IMR-90 (cell line): ENCODE data around the gene TAF1B. TPM values are rescaled to one million over a fixed set of nuclear protein-coding genes. Genes with fewer than 3 reads are reported as not detected.
A peak's percentile ranks its signal among the peaks of the same experiment; 100 is the strongest.

Experiments
- ATAC-seq: fragments of 200-7000 bp; cut with Tn5 transposase; 2 replicates; pipeline ENCODE4 v1.9.1; 2020; ENCODE audit warnings: low read depth, mild to moderate bottlenecking, moderate library complexity
- BruUV-seq: library from RNA; stranded (reverse); fragments of 400-500 nt; replicated peaks from 2 replicates; lab custom pipeline; 2021; lab: Mats Ljungman, UMichigan
- CTCF ChIA-PET: fragments of 300-600 bp; formaldehyde crosslinking; extraction: SDS; loops from one replicate; lab custom pipeline; 2021; ENCODE audit warnings: antibody characterized with exemption; lab: Yijun Ruan, JAX
- POLR2A ChIA-PET: fragments of 300-600 bp; sonication (Branson Sonifier 250); formaldehyde crosslinking; loops from one replicate; lab custom pipeline; 2022; ENCODE audit warnings: antibody characterized with exemption; ENCODE audit not compliant: unreplicated experiment; lab: Charles Lee
- DNase-seq: peaks from one replicate; pipeline ENCODE4 v3.0.0; 2013
- H2AFZ ChIP-seq: replicated peaks from 2 replicates; pipeline ENCODE3; 2013; ENCODE audit warnings: low read length, mild to moderate bottlenecking; ENCODE audit not compliant: poor library complexity
- H2AK5ac ChIP-seq: 2 replicates; pipeline ENCODE4 v1.6.1; 2013; ENCODE audit warnings: low read depth, low read length, inconsistent platforms
- H2AK9ac ChIP-seq: replicated peaks from 2 replicates; pipeline ENCODE3; 2013; ENCODE audit warnings: mild to moderate bottlenecking, low read depth, low read length, moderate library complexity; ENCODE audit not compliant: poor library complexity
- H2BK120ac ChIP-seq: 2 replicates; pipeline ENCODE4 v1.6.1; 2013; ENCODE audit warnings: low read depth, low read length, inconsistent platforms
- H2BK15ac ChIP-seq: 3 replicates; pipeline ENCODE4 v1.6.1; 2013; ENCODE audit warnings: low read depth, low read length, inconsistent platforms
- H2BK20ac ChIP-seq: 2 replicates; pipeline ENCODE4 v1.6.1; 2013; ENCODE audit warnings: low read depth, mild to moderate bottlenecking, inconsistent platforms, low read length, moderate library complexity
- H2BK5ac ChIP-seq: 2 replicates; pipeline ENCODE4 v1.6.1; 2013; ENCODE audit warnings: mild to moderate bottlenecking, low read depth, low read length, inconsistent platforms; ENCODE audit not compliant: poor library complexity, severe bottlenecking
- H3K14ac ChIP-seq: replicated peaks from 2 replicates; pipeline ENCODE4 v1.6.1; 2013; ENCODE audit warnings: low read depth, low read length, inconsistent platforms
- H3K18ac ChIP-seq: 2 replicates; pipeline ENCODE4 v1.6.1; 2013; ENCODE audit warnings: low read depth, low read length, control low read depth
- H3K23ac ChIP-seq: 2 replicates; pipeline ENCODE4 v1.6.1; 2013; ENCODE audit warnings: low read depth, low read length, inconsistent platforms
- H3K27ac ChIP-seq: 2 replicates; pipeline ENCODE4 v1.5.1; 2013; ENCODE audit warnings: mild to moderate bottlenecking, control low read depth, low read length; ENCODE audit not compliant: insufficient read depth
- H3K27me3 ChIP-seq: 2 replicates; pipeline ENCODE4 v1.6.1; 2013; ENCODE audit warnings: low read length; ENCODE audit not compliant: control insufficient read depth, insufficient read depth
- H3K36me3 ChIP-seq: 2 replicates; pipeline ENCODE4 v1.6.1; 2013; ENCODE audit warnings: low read length, mixed read lengths; ENCODE audit not compliant: control insufficient read depth, insufficient read depth
- H3K4ac ChIP-seq: 2 replicates; pipeline ENCODE4 v1.6.1; 2013; ENCODE audit warnings: low read depth, low read length, inconsistent platforms
- H3K4me1 ChIP-seq: 2 replicates; pipeline ENCODE4 v1.6.1; 2013; ENCODE audit warnings: low read length, mixed read lengths; ENCODE audit not compliant: control insufficient read depth, insufficient read depth
- H3K4me2 ChIP-seq: 2 replicates; pipeline ENCODE4 v1.6.1; 2013; ENCODE audit warnings: low read depth, mild to moderate bottlenecking, control low read depth, low read length, moderate library complexity
- H3K4me3 ChIP-seq: 2 replicates; pipeline ENCODE4 v1.5.1; 2013; ENCODE audit warnings: low read depth, mild to moderate bottlenecking, control low read depth, low read length, moderate library complexity; ENCODE audit not compliant: insufficient read depth
- H3K56ac ChIP-seq: 2 replicates; pipeline ENCODE4 v1.6.1; 2013; ENCODE audit warnings: low read length, inconsistent platforms; ENCODE audit not compliant: insufficient read depth; ENCODE audit errors: extremely low read depth
- H3K79me1 ChIP-seq, 2 experiments: 2 replicates each; pipeline ENCODE4 v1.6.1; 2013; ENCODE audit warnings: low read length in 2 of 2, inconsistent platforms in 1 of 2, low read depth in 1 of 2
- H3K9ac ChIP-seq: 2 replicates; pipeline ENCODE4 v1.6.1; 2013; ENCODE audit warnings: low read depth, low read length, control low read depth
- H3K9me1 ChIP-seq: 2 replicates; pipeline ENCODE4 v1.6.1; 2013; ENCODE audit warnings: low read length, inconsistent platforms; ENCODE audit not compliant: insufficient read depth
- H3K9me3 ChIP-seq: 2 replicates; pipeline ENCODE4 v1.6.1; 2013; ENCODE audit warnings: low read length; ENCODE audit not compliant: control insufficient read depth, insufficient read depth
- H4K20me1 ChIP-seq: 2 replicates; pipeline ENCODE4 v1.6.1; 2013; ENCODE audit warnings: low read length, inconsistent platforms; ENCODE audit not compliant: insufficient read depth
- H4K5ac ChIP-seq: 2 replicates; pipeline ENCODE4 v1.6.1; 2013; ENCODE audit warnings: mild to moderate bottlenecking, low read depth, low read length, control low read depth
- H4K8ac ChIP-seq, 2 experiments: 2 replicates each; pipeline ENCODE4 v1.6.1; 2013; ENCODE audit warnings: low read depth in 2 of 2, low read length in 2 of 2, control low read depth in 1 of 2, inconsistent platforms in 1 of 2
- H4K91ac ChIP-seq: 2 replicates; pipeline ENCODE4 v1.6.1; 2013; ENCODE audit warnings: low read depth, low read length, inconsistent platforms; ENCODE audit not compliant: insufficient read depth
- BHLHE40 ChIP-seq: fragments of 150-350 bp; IDR thresholded peaks from 2 replicates; pipeline ENCODE4 v1.6.1; 2016; ENCODE audit warnings: mild to moderate bottlenecking, low read depth, low read length
- CEBPB ChIP-seq: IDR thresholded peaks from 2 replicates; pipeline ENCODE4 v1.6.1; 2012; ENCODE audit warnings: low read depth, low read length, improper control_type of control experiment
- FOS ChIP-seq: fragments of 150-350 bp; IDR thresholded peaks from 2 replicates; pipeline ENCODE4 v1.6.1; 2016; ENCODE audit warnings: low read depth, low read length
- MAFK ChIP-seq: IDR thresholded peaks from 2 replicates; pipeline ENCODE4 v1.6.1; 2012; ENCODE audit warnings: low read depth, low read length, improper control_type of control experiment
- NFE2L2 ChIP-seq: fragments of 150-350 bp; IDR thresholded peaks from 2 replicates; pipeline ENCODE4 v1.6.1; 2016; ENCODE audit warnings: low read depth, mild to moderate bottlenecking, low read length
- POLR2A ChIP-seq: IDR thresholded peaks from 2 replicates; pipeline ENCODE4 v1.6.1; 2012; ENCODE audit warnings: mild to moderate bottlenecking, low read depth, low read length
- RAD21 ChIP-seq: IDR thresholded peaks from 2 replicates; pipeline ENCODE4 v1.6.1; 2012; ENCODE audit warnings: low read length, improper control_type of control experiment
- RFX5 ChIP-seq: IDR thresholded peaks from 2 replicates; pipeline ENCODE4 v1.8.0; 2012; ENCODE audit warnings: low read depth, mild to moderate bottlenecking, low read length, moderate library complexity
- SMC3 ChIP-seq: fragments of 150-350 bp; IDR thresholded peaks from 2 replicates; pipeline ENCODE4 v1.6.1; 2016; ENCODE audit warnings: low read depth, mild to moderate bottlenecking, antibody characterized with exemption, low read length, moderate library complexity
- WGBS, 2 experiments: methylation state at CpG; one replicate each; pipeline versions ENCODE4 v1.1.5 to v1.1.7; 2013; ENCODE audit warnings: missing lambda C conversion rate in 2 of 2; ENCODE audit not compliant: insufficient read length in 1 of 2; ENCODE audit errors: extremely low coverage in 2 of 2; 5-methylcytosine and 5-hydroxymethylcytosine counted together
- dilution Hi-C: fragments of 300-500 bp; cut with HindIII; formaldehyde crosslinking; loops from one replicate; pipeline ENCODE4 v1.14.3; 2018; ENCODE audit warnings: low sequenced_read_pairs; ENCODE audit not compliant: unreplicated experiment
- in situ Hi-C: fragments of 300-500 bp; cut with MboI; formaldehyde crosslinking; loops from 3 replicates; pipeline ENCODE4 v1.14.3; 2019; ENCODE audit warnings: low sequenced_read_pairs, inconsistent platforms, mixed read lengths
- intact Hi-C: fragments of 100-400 bp; cut with micrococcal nuclease; formaldehyde crosslinking; loops from 2 replicates; pipeline ENCODE4 v1.10.0; 2022
- polyA plus RNA-seq, 3 experiments: library from polyadenylated mRNA; depleted of rRNA; stranded (reverse); fragments of >200 nt; gene quantifications; 2 replicates each; pipeline ENCODE4 v1.2.3, GENCODE V29; 2012; ENCODE audit warnings: low replicate concordance in 1 of 3
- total RNA-seq: library from RNA; depleted of rRNA; stranded (reverse); fragments of >200 nt; gene quantifications from 2 replicates; pipeline ENCODE4 v1.2.3, GENCODE V29; 2012

The TAF1B gene
- total and polyA plus RNA-seq, 2 of the 4 experiments (the other 2 are of a cell fraction): 8.4 to 19.9 TPM

GRCh38 chr2:9885036-9885684 is 41.9 kb downstream of the TAF1B start:
- no peak overlapping the region for H2AK9ac ChIP-seq
- no peak overlapping the region for H2BK120ac ChIP-seq
- POLR2A ChIA-PET: interaction anchor here (0.6 kb wide), 1 partner anchor 45 kb away, joined by 14 read pairs; no protein-coding TSS in a partner anchor
- DNase-seq (peak; percentile 59), ATAC-seq (peak; percentile 80)
- H2AFZ ChIP-seq: no peak overlapping the region
- no peak overlapping the region for H3K9ac ChIP-seq
- no peak for TF ChIP-seq NFE2L2
- no peak for TF ChIP-seq POLR2A
- TF ChIP-seq RFX5: no peak
- TF ChIP-seq SMC3: no peak
- no peak; the same call in 1 of the 2 replicates for TF ChIP-seq BHLHE40
- no peak for TF ChIP-seq RAD21
- TF ChIP-seq FOS: peak; percentile 37; the same call in 1 of the 2 replicates
- peak; percentile 66; the same call in 1 of the 2 replicates for TF ChIP-seq CEBPB
- no peak for TF ChIP-seq MAFK
- no peaks in the 10 kb centered on the region for H3K27me3 ChIP-seq
- no peak overlapping the region for H4K91ac ChIP-seq
- H3K4me3 ChIP-seq: no peak overlapping the region
- H3K27ac ChIP-seq: no peak overlapping the region
- H2BK5ac ChIP-seq: no peak overlapping the region
- no peak overlapping the region for H2AK5ac ChIP-seq
- intact Hi-C loops: loop anchor here (5.0 kb wide), 1 partner anchor 157 kb away; the partner anchor contains the start of gene KLF11
- no peak overlapping the region for H2BK20ac ChIP-seq
- no peak overlapping the region for H3K14ac ChIP-seq
- no TSS peak for BruUV-seq
- H3K4me1 ChIP-seq: peaks cover 9% of the 10 kb centered on the region
- H3K4ac ChIP-seq: no peak overlapping the region
- H3K9me1 ChIP-seq: peaks cover 12% of the 10 kb centered on the region
- peaks cover 8 to 15% of the 10 kb centered on the region in 2 experiments; a peak in 2 of 4 replicates for H3K79me1 ChIP-seq
- no peak overlapping the region for H4K5ac ChIP-seq
- H3K18ac ChIP-seq: no peak overlapping the region
- peaks cover 11% of the 10 kb centered on the region; the same call in 1 of the 2 replicates for H4K20me1 ChIP-seq
- H2BK15ac ChIP-seq: no peak overlapping the region
- WGBS, 2 experiments: no CpG with 5 or more reads among the region's 4 CpGs
- H3K23ac ChIP-seq: no peak overlapping the region
- in situ Hi-C loops: no loop called here
- dilution Hi-C loops: no loop called here
- H3K56ac ChIP-seq: no peak overlapping the region
- H3K9me3 ChIP-seq: 0 out of 2 replicates have a peak, but pooled peaks cover 1% of the 10 kb centered on the region
- H3K36me3 ChIP-seq: peaks cover 8% of the 10 kb centered on the region
- H3K4me2 ChIP-seq: peak overlapping the region; percentile 58; the same call in 1 of the 2 replicates
- no peak overlapping the region for H4K8ac ChIP-seq
- CTCF ChIA-PET: interaction anchor here (0.6 to 1.2 kb wide), 2 partner anchors 164 to 171 kb away, joined by 3 read pairs; no protein-coding TSS in a partner anchor
